Gastroesophageal sphincter (tissue), 3 donors: ENCODE data around the gene RBKS.

Source experiments
- POLR2A ChIP-seq, 2 donors: fragments of 450-650 bp; IDR thresholded peaks; one replicate each; pipeline ENCODE4 v1.6.1; 2017; ENCODE audit warnings: antibody characterized with exemption in 2 of 2, mild to moderate bottlenecking in 2 of 2, moderate library complexity in 1 of 2
- TF ChIP-seq, protein P1 (sequence below), 4 experiments: fragments of 200-600 bp in 2 of 4; fragments of 450-650 bp in 2 of 4; sonication (generic) in 1 of 4; IDR thresholded peaks; one replicate each; pipeline ENCODE4 v1.5.1; 2017 to 2019; ENCODE audit warnings: antibody characterized with exemption in 4 of 4, mild to moderate bottlenecking in 2 of 4, moderate library complexity in 2 of 4

GRCh38 chr2:27754831-27755230, 135.4 kb downstream of the RBKS start:
- TF ChIP-seq POLR2A (IDR thresholded peaks at IDR 0.05), result no peak
- TF ChIP-seq, protein P1, sequence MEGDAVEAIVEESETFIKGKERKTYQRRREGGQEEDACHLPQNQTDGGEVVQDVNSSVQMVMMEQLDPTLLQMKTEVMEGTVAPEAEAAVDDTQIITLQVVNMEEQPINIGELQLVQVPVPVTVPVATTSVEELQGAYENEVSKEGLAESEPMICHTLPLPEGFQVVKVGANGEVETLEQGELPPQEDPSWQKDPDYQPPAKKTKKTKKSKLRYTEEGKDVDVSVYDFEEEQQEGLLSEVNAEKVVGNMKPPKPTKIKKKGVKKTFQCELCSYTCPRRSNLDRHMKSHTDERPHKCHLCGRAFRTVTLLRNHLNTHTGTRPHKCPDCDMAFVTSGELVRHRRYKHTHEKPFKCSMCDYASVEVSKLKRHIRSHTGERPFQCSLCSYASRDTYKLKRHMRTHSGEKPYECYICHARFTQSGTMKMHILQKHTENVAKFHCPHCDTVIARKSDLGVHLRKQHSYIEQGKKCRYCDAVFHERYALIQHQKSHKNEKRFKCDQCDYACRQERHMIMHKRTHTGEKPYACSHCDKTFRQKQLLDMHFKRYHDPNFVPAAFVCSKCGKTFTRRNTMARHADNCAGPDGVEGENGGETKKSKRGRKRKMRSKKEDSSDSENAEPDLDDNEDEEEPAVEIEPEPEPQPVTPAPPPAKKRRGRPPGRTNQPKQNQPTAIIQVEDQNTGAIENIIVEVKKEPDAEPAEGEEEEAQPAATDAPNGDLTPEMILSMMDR (IDR thresholded peaks at IDR 0.05), result no peak
